IgD-negative memory B cell (primary cell): ENCODE results near the gene SUN2. TPM values are rescaled to one million over a fixed set of nuclear protein-coding genes. Genes with fewer than 3 reads are reported as not detected.
A peak's percentile ranks its signal among the peaks of the same experiment; 100 is the strongest.
"Not testable (repeated sequence)": the region's sequence is repeated elsewhere in the genome, so short reads cannot be mapped to it uniquely, and the experiment has no call there.

Experiments used
- H3K27ac Mint-ChIP-seq, 3 donors: one replicate each; pipeline ENCODE4 v1.8.0; 2020 to 2022; ENCODE audit warnings: mild to moderate bottlenecking in 3 of 3, mixed read lengths in 3 of 3, moderate library complexity in 1 of 3
- H3K27me3 Mint-ChIP-seq: one replicate; pipeline ENCODE4 v1.8.0; 2021; ENCODE audit warnings: mixed read lengths
- H3K36me3 Mint-ChIP-seq: one replicate; pipeline ENCODE4 v1.8.0; 2020; ENCODE audit warnings: mild to moderate bottlenecking, mixed read lengths
- H3K4me1 Mint-ChIP-seq, 3 donors: one replicate each; pipeline ENCODE4 v1.8.0; 2020 to 2022; ENCODE audit warnings: mixed read lengths in 3 of 3, mild to moderate bottlenecking in 1 of 3
- H3K4me3 Mint-ChIP-seq, 4 donors: one replicate each; pipeline ENCODE4 v1.8.0; 2020 to 2022; ENCODE audit warnings: mild to moderate bottlenecking in 4 of 4, mixed read lengths in 4 of 4, moderate library complexity in 3 of 4
- H3K9me3 Mint-ChIP-seq, 3 donors: one replicate each; pipeline ENCODE4 v1.8.0; 2020 to 2021; ENCODE audit warnings: mixed read lengths in 3 of 3, mild to moderate bottlenecking in 1 of 3
- polyA plus RNA-seq: library from polyadenylated mRNA; unstranded; fragments of 300-500 nt; fragmentation: Illumina TruSeq; gene quantifications from one replicate; pipeline ENCODE4 v1.2.3, GENCODE V29; 2021

The SUN2 gene, protein sequence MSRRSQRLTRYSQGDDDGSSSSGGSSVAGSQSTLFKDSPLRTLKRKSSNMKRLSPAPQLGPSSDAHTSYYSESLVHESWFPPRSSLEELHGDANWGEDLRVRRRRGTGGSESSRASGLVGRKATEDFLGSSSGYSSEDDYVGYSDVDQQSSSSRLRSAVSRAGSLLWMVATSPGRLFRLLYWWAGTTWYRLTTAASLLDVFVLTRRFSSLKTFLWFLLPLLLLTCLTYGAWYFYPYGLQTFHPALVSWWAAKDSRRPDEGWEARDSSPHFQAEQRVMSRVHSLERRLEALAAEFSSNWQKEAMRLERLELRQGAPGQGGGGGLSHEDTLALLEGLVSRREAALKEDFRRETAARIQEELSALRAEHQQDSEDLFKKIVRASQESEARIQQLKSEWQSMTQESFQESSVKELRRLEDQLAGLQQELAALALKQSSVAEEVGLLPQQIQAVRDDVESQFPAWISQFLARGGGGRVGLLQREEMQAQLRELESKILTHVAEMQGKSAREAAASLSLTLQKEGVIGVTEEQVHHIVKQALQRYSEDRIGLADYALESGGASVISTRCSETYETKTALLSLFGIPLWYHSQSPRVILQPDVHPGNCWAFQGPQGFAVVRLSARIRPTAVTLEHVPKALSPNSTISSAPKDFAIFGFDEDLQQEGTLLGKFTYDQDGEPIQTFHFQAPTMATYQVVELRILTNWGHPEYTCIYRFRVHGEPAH
- 206 TPM for polyA plus RNA-seq

DNA sequence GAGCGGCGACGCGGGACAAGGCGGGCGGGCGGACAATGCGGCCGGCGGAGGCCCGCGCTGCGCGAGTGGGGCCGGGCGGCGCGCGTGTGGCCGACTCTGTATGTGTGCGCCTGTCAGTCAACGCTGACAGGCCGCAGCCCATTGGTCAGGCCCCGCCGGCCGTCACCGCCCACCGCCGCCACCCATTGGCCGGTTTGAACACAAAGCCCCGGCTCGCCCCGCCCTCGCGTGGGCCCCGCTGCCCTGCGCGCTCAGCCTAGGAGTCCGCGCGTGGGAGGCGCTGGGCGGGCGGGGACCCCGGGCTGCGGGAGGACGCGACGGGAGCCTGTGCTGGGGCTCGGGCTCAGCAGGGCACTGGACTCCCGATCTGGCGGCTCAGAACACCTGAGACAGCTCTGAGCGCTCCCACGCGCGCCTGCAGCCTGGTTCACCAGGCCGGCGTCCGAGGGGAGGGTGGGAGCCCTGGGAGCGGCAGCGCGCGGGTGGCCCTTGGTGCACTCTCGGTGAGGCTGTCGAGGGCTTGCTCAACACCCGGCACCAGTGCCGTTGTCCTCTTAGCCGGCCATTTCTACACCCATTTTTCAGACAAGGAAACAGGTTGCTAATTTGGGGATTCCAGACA, at the start of gene SUN2:
Gene SUN2, minus strand, starts transcription at position 88 of the 622 bp plus-strand sequence. CDS start 3,370 bp downstream, outside the sequence.
- H3K4me3 Mint-ChIP-seq, result peak within 1 kb of the TSS; percentile 96 to 99 (median 98)
- H3K36me3 Mint-ChIP-seq, result peaks cover 10% of the 10 kb centered on the region
- H3K9me3 Mint-ChIP-seq, result no peaks in the 10 kb centered on the region
- peak within 1 kb of the TSS; percentile 92 to 96 (median 94) for H3K27ac Mint-ChIP-seq
- H3K27me3 Mint-ChIP-seq, result no peaks in the 10 kb centered on the region
- H3K4me1 Mint-ChIP-seq, result peaks cover 51 to 55% (median 53%) of the 10 kb centered on the region in 3 donors

DNA sequence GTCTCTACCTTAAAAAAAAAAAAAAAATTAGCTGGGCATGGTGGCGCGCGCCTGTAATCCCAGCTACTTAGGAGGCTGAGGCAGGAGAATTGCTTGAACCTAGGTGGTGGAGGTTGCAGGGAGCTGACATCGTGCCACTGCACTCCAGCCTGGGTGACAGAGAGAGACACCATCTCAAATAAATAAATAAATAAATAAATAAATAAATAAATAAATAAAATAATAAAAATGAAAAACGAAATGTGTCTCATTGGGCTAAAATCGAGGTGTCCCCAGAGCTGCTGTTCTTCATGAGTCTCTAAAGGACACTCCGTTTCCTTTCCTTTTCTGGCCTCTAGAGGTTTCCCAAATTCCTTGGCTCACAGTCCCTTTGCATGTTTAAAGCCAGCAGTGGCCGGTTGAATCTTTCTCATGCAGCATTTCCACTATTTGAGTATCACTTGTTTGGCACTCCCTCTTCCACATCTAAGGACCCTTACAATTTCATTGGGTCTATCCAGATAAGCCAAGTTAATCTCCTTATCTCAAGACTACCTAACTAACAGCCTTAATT, 49.3 kb upstream of the SUN2 start:
- not testable (repeated sequence) for H3K4me3 Mint-ChIP-seq, H3K36me3 Mint-ChIP-seq, H3K4me1 Mint-ChIP-seq, H3K27ac Mint-ChIP-seq, H3K9me3 Mint-ChIP-seq
- H3K27me3 Mint-ChIP-seq, result peaks cover 17% of the 10 kb centered on the region

DNA sequence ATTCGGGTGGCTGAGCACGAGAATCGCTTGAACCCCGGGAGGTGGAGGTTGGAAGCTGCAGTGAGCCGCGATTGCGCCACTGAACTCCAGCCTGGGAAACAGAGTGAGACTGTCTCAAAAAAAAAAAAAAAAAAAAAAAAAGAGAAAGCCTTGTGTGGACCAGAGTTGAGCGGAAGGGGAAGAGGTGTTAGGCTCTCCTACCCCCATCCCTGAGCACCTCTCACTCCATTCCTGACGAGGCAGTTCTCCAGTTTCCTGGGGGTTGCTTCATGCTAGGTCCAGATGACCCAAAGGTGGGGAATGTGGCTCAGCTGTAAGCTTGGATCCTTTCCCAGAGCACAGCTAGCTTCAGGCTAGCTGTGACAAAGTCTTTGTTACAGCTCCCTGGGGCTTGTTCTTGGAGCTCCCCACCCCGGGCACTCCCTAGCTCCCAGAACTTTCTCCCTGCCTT, 46.9 kb upstream of the SUN2 start:
- H3K27ac Mint-ChIP-seq, result no peak overlapping the region
- peaks cover 0 to 3% (median 0%) of the 10 kb centered on the region in 3 donors for H3K4me1 Mint-ChIP-seq
- H3K27me3 Mint-ChIP-seq, result peaks cover 31% of the 10 kb centered on the region
- peaks cover 0 to 2% (median 2%) of the 10 kb centered on the region in 3 donors for H3K9me3 Mint-ChIP-seq
- H3K36me3 Mint-ChIP-seq, result no peaks in the 10 kb centered on the region
- no peak overlapping the region for H3K4me3 Mint-ChIP-seq

DNA sequence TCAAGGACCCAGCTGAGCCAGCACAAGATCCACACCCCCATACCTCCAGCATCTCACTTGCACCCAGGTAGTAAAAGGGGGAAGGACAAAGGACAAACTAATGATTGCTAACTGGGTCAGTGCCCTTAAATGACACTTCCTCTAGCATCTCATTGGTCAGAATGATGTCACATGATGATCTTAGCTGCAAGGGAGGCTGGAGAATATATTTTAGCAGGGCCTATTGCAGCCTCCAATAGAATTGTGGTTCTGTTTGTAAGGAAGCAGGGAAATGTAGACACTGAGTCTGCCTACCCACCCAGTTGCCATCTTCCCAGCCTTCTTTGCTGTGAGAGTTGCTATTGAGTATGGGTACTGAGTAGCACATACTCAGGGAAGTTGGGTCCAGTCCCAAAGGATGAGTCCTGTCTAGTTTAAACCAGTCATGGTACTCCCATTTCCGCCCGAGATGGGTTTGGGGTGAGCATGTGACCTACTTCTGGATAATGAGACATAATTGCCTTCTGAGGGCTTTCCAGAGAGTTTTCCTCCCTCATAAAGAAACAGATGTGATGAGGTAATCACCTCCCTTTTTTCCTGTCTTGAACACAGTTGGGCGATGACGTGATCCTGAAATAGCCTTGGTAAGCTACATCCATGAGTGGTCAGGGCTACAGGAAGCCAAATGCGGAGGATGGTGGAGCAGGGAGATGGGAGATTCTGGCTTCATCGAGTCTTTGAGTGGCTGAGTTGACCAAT, 43.6 kb upstream of the SUN2 start:
- H3K9me3 Mint-ChIP-seq, result peaks cover 0 to 2% (median 2%) of the 10 kb centered on the region in 3 donors
- H3K36me3 Mint-ChIP-seq, result no peaks in the 10 kb centered on the region
- peaks cover 31% of the 10 kb centered on the region for H3K27me3 Mint-ChIP-seq
- no peak overlapping the region for H3K4me3 Mint-ChIP-seq
- peaks cover under 1 to 6% (median 2%) of the 10 kb centered on the region in 3 donors for H3K4me1 Mint-ChIP-seq
- H3K27ac Mint-ChIP-seq, result no peak overlapping the region

DNA sequence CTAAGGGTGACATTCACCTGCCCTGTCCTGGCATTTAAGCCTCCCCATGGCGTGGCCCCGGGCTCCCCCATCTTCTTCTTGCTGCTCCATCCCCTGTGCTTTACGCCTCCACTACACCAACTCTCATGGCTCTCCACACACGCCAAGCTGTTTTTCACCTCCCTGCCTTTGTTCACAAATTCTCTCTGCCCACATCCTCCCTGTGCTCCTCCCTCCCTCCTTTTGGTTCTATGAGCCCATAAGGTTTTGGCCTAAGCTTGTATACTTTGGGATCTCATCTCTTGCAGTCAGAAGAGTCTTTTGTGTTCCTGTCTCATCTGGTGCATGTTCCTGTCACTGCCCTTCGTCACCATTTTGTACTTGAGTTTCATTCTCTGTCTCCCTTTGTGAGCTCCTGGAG, 42.7 kb upstream of the SUN2 start:
- H3K4me3 Mint-ChIP-seq, result no peak overlapping the region
- H3K4me1 Mint-ChIP-seq, result peaks cover 6 to 9% (median 7%) of the 10 kb centered on the region in 3 donors
- H3K9me3 Mint-ChIP-seq, result peaks cover 0 to 2% (median 2%) of the 10 kb centered on the region in 3 donors
- H3K27me3 Mint-ChIP-seq, result peaks cover 28% of the 10 kb centered on the region
- H3K36me3 Mint-ChIP-seq, result no peaks in the 10 kb centered on the region
- no peak overlapping the region for H3K27ac Mint-ChIP-seq

DNA sequence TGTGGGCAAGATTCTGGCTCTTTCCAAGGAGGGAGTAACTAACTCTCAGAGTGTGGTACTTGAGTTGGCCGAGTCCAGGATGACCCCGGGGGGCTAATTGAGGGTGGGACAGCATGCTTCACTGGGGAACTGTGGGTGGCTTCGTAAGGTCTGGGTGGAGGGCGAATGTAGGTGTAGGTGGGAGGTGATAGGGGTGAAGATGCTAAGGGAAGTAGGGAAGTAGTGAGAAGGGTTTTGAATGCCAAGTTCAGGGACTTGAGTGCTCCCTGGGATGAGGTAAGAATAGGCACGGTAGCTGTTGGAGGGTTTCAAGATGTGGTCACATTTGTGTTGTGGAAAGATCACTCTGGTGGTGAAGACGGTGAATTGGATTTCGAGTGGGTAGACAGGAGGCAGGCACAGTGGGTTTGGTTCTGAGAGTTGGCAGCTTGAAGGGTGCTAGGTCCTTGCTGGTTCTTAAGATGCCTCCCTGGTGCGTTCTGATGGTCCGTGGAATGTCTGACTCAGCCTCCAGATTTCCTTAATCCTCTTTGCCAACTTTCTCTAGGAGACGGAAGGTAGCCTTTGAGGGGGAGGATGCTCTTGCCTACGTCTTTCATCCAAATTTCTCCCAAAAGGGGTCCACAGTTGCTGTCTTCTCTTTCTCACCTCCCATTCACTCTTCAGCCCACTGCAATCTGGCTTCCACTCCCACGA, 40.6 kb upstream of the SUN2 start:
- Mint-ChIP-seq H3K36me3 (no peaks in the 10 kb centered on the region), H3K4me3 (peak overlapping the region in 1 of 4 donors; percentile 18), H3K4me1 (peaks cover 13 to 15% (median 13%) of the 10 kb centered on the region in 3 donors), H3K27ac (no peak overlapping the region), H3K9me3 (peaks cover 0 to 2% (median 2%) of the 10 kb centered on the region in 3 donors), H3K27me3 (peaks cover 21% of the 10 kb centered on the region)

DNA sequence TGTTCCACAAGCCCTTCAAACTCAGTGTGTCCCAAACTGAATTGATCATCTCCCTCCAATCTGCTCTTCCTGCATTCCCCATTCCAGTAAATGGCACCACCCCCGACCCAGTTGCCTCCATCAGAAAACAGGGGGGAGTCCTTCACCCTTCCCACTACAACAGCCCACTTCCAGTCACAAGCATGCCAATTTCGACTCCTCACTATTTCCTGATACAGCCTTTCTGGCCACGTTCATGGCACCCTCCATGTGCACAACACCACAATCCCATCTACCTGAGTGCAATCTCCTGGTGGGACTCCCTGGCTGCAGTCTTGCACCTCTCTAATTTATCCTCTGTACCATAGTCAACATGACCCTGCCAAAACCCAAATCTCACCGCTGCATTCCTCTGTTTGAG, 39.8 kb upstream of the SUN2 start:
- Mint-ChIP-seq H3K27ac (peak overlapping the region in 1 of 3 donors; percentile 36), H3K9me3 (peaks cover 0 to 2% (median 0%) of the 10 kb centered on the region in 3 donors), H3K4me3 (peak overlapping the region in 1 of 4 donors; percentile 42), H3K4me1 (peaks cover 13 to 15% (median 13%) of the 10 kb centered on the region in 3 donors), H3K27me3 (peaks cover 17% of the 10 kb centered on the region), H3K36me3 (no peaks in the 10 kb centered on the region)

DNA sequence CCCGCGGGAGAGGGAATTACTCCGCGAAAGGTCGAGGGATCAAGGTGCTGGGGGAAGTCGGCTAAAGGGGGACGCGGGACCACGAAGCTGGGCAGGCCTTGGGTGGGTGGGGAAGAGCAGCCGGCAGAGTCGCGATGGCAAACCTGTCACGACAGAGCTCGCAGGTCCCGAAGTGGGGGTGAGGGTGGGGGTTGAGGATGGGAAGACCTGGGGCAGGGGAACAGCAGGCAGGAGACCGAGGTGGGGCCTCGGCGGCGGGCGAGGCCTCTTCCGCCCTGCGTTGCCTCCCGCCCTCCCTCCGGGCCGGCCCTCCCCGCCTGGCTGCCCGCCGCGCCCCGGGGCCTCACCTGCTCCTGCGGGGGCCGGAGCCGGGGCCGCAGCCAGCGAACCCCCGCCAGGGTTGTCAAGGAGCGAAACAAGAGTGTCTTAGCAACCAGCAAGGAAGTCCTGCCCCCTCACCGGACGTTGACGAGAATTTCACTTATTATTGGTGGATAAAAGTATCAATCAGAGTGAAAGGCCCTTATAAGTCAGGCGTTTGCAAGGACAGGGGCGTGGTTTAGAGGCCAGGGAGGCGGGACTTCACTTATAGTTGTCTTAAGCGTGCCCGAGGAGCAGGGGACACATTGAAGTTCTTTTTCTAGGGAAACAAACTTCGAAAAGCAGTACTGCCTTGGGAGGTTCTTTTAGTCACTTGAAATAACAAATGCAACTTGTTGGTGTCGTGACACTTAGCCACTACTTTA, 38.1 kb upstream of the SUN2 start, which contains the start of gene DNAL4:
Gene DNAL4, minus strand, starts transcription at position 423 of the 746 bp plus-strand sequence. CDS start 11,412 bp downstream, outside the sequence.
- Mint-ChIP-seq H3K27ac (peak within 1 kb of the TSS; percentile 69 to 89 (median 80)), H3K27me3 (peaks cover 6% of the 10 kb centered on the region), H3K9me3 (no peaks in the 10 kb centered on the region), H3K36me3 (no peaks in the 10 kb centered on the region), H3K4me1 (peaks cover 13 to 15% (median 13%) of the 10 kb centered on the region in 3 donors), H3K4me3 (peak within 1 kb of the TSS; percentile 85 to 96 (median 92))

DNA sequence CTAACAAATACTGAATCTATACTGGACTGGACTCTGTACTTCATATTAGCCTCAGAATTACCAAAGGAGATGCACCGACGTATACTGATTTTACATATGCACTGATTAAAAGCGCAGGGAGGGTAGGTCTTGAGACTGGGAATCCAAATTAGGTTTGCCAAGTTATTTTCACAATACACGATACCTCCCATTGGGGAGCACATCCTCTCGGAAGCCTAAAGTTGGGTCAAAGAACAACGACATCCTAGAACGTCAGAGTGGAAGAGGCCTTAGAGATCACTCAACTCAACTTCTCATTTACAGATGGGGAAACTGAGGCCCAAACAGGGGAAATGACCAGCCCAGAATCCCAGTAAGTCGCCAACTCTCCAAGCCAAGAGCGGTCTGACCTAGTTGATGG, 37.5 kb upstream of the SUN2 start:
- H3K27ac Mint-ChIP-seq, result peak overlapping the region; percentile 67 to 89 (median 69)
- peaks cover 1% of the 10 kb centered on the region for H3K36me3 Mint-ChIP-seq
- H3K4me3 Mint-ChIP-seq, result peak overlapping the region; percentile 85 to 96 (median 92)
- H3K27me3 Mint-ChIP-seq, result peaks cover 5% of the 10 kb centered on the region
- H3K9me3 Mint-ChIP-seq, result no peaks in the 10 kb centered on the region
- peaks cover 13 to 15% (median 13%) of the 10 kb centered on the region in 3 donors for H3K4me1 Mint-ChIP-seq

DNA sequence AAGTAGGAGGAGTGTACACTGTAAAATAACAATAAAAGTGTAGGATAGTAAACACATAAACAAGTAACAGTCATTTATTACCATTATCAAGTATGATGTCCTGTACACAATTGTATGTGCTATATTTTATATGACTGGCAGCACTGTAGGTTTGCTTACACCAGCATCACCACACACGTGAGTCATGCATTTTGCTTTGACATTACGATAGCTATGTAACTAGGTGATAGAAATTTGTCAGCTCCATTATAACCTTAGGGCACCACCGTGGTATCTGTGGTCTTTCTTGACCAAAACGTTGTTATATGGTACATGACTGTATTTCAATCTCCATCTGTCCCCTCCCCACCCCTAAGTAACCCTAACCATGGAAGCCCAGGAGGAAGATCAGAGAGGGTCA, 37.0 kb upstream of the SUN2 start:
- Mint-ChIP-seq H3K27me3 (peaks cover 1% of the 10 kb centered on the region), H3K4me3 (peak overlapping the region; percentile 85 to 96 (median 92)), H3K4me1 (peaks cover 13 to 15% (median 13%) of the 10 kb centered on the region in 3 donors), H3K9me3 (no peaks in the 10 kb centered on the region), H3K27ac (peak overlapping the region in 2 of 3 donors; percentile 69 to 89), H3K36me3 (peaks cover 2% of the 10 kb centered on the region)

DNA sequence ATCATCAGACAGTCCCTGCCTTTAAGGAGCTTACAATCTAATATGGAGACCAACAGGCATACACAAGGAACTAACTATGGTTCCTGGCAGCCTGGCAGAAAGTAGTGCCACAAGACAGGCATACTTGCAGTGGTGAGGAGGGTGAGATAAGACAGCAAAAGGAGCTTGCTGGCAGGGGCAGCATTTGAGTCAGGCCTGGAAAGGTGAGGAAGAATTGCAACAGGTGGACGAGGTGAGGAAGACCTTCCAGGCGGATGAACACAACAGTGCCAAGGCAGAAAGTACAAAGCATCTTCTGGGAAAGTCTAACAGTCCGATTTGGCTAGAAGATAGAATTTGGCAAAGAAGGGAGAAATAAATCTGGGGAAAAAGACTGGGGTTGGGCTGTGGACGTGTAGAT, 33.8 kb upstream of the SUN2 start:
- H3K4me3 Mint-ChIP-seq, result no peak overlapping the region
- peaks cover 2% of the 10 kb centered on the region for H3K36me3 Mint-ChIP-seq
- no peak overlapping the region for H3K27ac Mint-ChIP-seq
- no peaks in the 10 kb centered on the region for H3K27me3 Mint-ChIP-seq
- H3K4me1 Mint-ChIP-seq, result peaks cover 11 to 15% (median 13%) of the 10 kb centered on the region in 3 donors
- H3K9me3 Mint-ChIP-seq, result no peaks in the 10 kb centered on the region

DNA sequence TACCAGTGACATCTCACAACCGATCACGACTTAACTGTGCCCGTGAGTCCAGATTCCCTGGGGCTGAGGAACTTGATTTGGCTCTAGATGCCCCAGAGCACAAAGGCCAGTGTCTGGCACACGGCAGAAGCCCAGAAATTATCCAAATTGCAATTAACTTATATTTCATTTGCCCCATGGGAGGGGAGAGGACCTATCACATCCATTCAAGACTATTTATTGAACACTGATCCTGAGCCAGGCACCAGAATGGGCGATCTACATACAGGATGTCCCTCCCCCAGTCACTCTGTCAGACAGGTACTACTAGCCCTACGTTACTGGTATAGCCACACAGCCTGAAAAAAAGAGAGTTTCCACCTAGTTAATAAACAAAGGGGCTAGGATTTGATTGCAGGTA, 33.0 kb upstream of the SUN2 start:
- Mint-ChIP-seq H3K9me3 (no peaks in the 10 kb centered on the region), H3K4me1 (peaks cover 5 to 10% (median 7%) of the 10 kb centered on the region in 3 donors), H3K27me3 (no peaks in the 10 kb centered on the region), H3K27ac (no peak overlapping the region), H3K36me3 (peaks cover 3% of the 10 kb centered on the region), H3K4me3 (no peak overlapping the region)
